Stimulated activated naive CD8-positive, alpha-beta T cell treated with anti-CD3 and anti-CD28 coated beads, Interleukin-15, Interleukin-2, amounts not matched to agents 100 U/mL and 50 U/mL, for 24 hours (primary cell): Measurements from ENCODE around the gene MUTYH.

Source experiments
- ATAC-seq: fragments of 150-1000 bp; cut with Tn5 transposase; one replicate; pipeline ENCODE4 v1.10.0; 2021
- DNase-seq: peaks from one replicate; pipeline ENCODE4 v3.0.0; 2021

MUTYH gene

DNA sequence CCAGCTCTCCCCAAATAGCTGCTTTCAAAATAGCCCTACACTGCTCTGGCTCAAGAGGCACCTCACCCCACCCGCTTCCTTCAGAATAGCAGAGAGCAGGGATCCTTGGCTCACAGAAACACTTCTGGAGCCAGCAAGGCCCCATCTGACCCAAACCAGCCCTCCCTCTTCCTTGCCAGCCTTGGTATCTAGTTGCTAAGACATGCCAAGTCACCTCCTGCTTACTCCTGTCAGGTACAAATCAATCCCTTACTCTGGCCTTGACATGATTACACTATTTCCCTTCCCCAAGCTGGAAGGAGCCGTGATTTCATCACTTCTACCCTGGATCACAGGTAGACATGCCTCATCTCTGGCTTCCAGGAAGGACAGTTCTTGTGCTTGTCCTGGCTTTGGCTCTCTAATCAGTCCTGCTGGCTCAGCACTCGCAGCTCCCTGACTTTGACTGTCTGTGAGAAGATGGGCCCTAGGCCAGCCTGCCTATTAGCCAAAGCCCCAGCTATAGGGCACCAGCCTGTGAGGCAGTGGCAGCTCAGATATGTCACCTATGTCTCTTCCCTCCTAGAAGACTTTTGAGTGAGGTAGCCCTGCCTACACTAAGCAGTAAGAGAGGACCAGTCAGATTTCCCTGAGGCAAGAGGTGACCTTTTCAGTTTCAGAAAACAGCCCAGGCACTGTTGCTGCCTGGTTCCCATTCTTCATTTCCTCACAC is 8.9 kb upstream of the MUTYH start:
- ATAC-seq: peak; percentile 73

DNA sequence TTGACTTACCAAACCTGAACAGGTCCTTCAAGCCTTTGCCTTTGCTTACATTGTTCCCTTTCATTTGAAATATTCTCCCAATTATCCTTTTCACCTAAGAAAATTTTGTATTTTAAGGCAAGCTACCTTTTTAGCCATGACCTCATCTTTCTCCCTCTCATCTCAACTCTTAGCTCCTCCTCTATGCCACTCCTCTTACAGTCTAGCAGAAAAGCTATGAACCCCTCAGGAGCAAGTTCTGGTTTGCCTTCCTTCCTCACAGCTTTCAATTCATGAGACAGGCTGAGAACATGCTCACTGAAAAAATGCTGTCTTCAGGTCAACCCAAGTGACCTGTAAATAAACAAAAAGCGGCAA is 8.3 kb upstream of the MUTYH start:
- ATAC-seq (no peak), DNase-seq (no peak)

More for the DNA sequence above, 8.9 kb upstream of the MUTYH start:
- DNase-seq: no peak

DNA sequence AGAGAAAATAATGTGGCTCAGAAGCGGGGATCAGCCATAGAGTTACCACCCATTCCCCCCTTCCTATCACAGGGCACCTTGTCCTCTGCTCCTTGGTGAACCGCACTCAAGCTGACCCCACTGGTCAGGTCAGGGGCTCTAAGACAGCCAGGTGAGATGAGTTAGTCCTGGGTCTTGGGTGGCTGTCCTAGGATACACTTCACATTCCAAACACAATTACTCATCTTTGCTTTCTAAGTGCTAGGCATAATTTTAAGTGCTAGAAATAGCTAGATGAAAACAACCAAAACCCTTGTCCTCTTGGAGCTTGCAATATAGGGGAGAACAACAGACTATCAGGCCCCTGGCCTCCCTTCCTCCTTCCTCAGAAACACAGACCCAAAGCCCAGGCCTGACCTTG is 7.8 kb upstream of the MUTYH start:
- DNase-seq: no peak
- ATAC-seq: no peak

GRCh38 chr1:45346473-45346872 is 6.2 kb upstream of the MUTYH start:
- ATAC-seq (no peak), DNase-seq (no peak)

GRCh38 chr1:45345014-45345413 is 4.8 kb upstream of the MUTYH start:
- ATAC-seq (no peak), DNase-seq (no peak)

GRCh38 chr1:45344499-45344898 is 4.3 kb upstream of the MUTYH start:
- ATAC-seq: no peak
- no peak for DNase-seq

GRCh38 chr1:45340816-45341466 is 701 bp upstream of the MUTYH start:
- peak; percentile 31 for DNase-seq
- no peak for ATAC-seq

DNA sequence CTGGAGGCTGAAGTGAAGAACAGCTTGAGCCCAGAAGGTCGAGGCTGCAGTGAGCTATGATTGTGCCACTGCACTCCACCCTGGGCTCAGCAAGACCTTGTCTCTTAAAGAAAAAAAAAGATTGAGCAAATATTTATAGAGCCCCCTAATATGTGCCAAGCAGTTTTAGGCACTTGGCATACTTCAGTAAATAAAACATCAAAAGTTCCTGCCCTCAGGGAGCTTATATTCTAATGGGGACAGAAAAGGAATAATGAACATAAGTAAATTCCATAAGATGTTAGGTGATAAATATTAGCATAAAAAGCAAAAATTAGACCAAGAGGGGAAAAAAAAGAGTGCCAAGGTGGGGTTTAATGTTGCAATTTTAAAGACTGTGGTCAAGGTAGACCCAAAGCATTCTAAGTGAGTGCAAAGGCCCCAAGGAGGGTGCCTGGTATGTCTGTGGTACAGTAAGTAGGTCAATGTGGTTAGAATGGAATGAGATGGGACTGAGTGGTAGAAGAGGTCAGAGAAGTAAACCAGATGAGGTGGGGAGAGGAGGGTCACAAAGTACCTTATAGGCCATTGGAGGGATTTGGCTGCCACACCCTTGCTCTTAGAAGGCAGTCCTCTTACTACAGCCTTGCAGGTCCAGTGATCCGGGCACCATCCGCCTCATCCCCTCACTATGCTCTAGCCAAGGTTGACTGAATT is 2.5 kb downstream of the MUTYH start:
- ATAC-seq (no peak), DNase-seq (no peak)

- ATAC-seq: no peak
- DNase-seq: no peak
Measured at GRCh38 chr1:45335855-45336324, 4.3 kb downstream of the MUTYH start.

- DNase-seq (no peak), ATAC-seq (no peak)
Measured at GRCh38 chr1:45334308-45335245, 5.7 kb downstream of the MUTYH start.

- no peak for ATAC-seq
- no peak for DNase-seq
Measured at GRCh38 chr1:45332346-45332720, 7.9 kb downstream of the MUTYH start.

- no peak for ATAC-seq
- DNase-seq: no peak
Measured at GRCh38 chr1:45331436-45332345, 8.5 kb downstream of the MUTYH start.

DNA sequence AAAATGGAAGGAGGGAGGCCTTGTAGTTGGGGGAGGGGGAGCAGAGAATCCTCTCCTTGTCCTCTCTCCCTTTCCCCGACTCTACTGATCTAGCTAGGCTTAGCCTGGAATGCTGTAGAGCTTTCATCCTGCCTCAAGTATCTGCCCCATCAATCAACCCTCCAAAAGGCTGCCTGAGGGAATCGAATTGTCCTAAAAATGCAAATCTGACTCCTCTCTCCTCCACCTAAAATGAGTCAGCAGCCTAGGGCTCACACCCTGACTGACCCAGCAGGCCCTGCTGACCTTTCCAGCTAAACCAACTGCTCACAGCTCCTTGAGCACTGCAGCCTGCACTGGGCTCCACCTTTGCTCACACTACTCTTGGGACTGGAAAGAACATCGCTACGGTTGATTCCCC is 10.8 kb downstream of the MUTYH start:
- ATAC-seq (no peak), DNase-seq (no peak)

GRCh38 chr1:45328680-45329079 is 11.6 kb downstream of the MUTYH start:
- no peak for DNase-seq
- no peak for ATAC-seq

DNA sequence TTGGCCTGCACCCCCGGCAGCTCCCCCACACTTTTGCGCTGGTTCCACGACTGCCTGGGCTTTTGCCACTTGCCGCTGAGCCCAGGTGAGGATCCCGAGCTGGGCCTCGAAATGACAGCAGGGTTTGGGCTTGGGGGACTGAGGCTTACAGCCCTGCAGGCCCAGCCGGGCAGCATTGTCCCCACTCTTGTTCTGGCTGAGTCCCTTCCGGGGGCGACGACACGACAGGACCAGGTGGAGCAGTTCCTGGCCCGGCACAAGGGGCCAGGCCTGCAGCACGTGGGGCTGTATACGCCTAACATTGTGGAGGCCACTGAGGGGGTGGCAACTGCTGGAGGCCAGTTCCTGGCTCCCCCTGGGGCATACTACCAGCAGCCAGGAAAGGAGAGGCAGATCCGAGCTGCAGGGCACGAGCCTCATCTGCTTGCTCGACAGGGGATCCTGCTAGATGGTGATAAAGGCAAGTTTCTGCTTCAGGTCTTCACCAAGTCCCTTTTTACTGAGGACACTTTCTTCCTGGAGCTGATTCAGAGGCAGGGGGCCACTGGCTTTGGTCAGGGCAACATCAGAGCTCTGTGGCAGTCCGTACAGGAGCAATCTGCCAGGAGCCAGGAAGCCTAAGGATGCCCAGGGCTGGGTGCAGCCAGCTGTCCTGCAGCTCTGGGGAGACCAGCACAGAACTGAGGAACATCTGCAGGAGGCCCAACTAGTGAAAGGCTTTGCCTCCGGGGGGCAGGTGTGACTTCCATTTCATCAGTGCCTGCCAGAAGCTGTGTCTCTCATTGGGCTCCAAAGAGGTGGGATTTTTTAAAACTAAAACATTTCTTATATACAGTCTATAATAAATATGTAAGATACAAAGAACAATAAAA is 12.4 kb downstream of the MUTYH start:
- ATAC-seq: no peak
- peak; percentile 31 for DNase-seq

- DNase-seq (peak; percentile 85), ATAC-seq (peak; percentile 95)
Measured at GRCh38 chr1:45326627-45327623, 13.3 kb downstream of the MUTYH start, which contains the start of gene HPDL. TSS of gene HPDL (plus strand) at chr1:45326895. CDS start at chr1:45327149, 254 bp downstream.

DNA sequence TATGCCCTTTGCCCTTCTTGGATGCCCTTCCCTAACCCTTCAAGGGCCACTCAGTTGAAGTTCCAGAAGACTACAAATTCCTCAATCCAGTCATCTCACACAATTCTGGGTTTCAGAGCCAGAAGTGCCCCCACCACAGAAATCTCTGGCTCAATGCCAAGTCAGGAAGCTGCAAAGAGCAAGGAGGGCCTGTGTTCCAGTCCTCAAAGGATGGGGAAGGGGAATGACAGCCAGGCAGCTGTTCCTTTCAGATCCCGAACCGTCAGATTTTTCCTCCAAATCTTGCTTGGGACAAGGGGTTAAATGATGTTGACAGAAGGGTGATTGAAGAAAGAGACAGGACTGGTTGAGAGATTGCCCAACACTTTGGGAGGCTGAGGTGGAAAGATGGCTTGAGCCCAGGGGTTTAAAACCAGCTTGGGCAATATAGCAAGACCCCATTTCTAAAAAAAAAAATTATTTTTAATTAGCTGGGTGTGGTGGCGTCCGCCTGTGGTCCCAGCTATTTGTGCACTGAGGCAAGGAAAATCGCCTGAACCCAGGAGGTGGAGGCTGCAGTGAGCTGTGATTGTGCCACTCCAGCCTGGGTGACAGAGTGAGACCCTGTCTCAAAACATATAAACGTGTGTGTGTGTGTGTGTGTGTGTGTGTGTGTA is 14.3 kb downstream of the MUTYH start:
- ATAC-seq: no peak
- DNase-seq: no peak

- DNase-seq (no peak), ATAC-seq (no peak)
Measured at GRCh38 chr1:45322486-45323040, 17.7 kb downstream of the MUTYH start.
